ENCODE measurements around the gene CABLES2. TPM values are rescaled to one million over a fixed set of nuclear protein-coding genes. Genes with fewer than 3 reads are reported as not detected.

CABLES2 gene
- total RNA-seq, 1 experiment from 2014 or later: 7.5 TPM

GRCh38 chr20:62386383-62387218, 20.5 kb downstream of the CABLES2 start, which contains the start of gene RPS21:
RPS21 (plus strand) TSS chr20:62387103; CDS start chr20:62387339, 236 bp downstream.
- H3K36me3 Mint-ChIP-seq: peaks cover 32% of the 10 kb centered on the region
- TF ChIP-seq ETV6 (CRISPR knock-in tag; IDR thresholded peaks at IDR 0.05) (peak; percentile 89; the same call in 1 of the 2 replicates), FOXJ3 (CRISPR knock-in tag; IDR thresholded peaks at IDR 0.05; ENCODE audit: borderline replicate concordance) (no peak), HMGXB4 (CRISPR knock-in tag; IDR thresholded peaks at IDR 0.05) (peak; percentile 43; the same call in 1 of the 2 replicates), MAX (CRISPR knock-in tag; IDR thresholded peaks at IDR 0.05) (peak; percentile 88), PRDM15 (CRISPR knock-in tag; IDR thresholded peaks at IDR 0.05) (0 out of 2 replicates have a peak, but pooled peaks have one; percentile 37), NFYB (CRISPR knock-in tag; conservative IDR thresholded peaks at IDR 0.05; ENCODE audit: low read depth) (no peak; the same call in 1 of the 2 replicates), CTCF (IDR thresholded peaks at IDR 0.05) (no peak), SMAD3 (CRISPR knock-in tag; IDR thresholded peaks at IDR 0.05; ENCODE audit: borderline replicate concordance) (peak; percentile 53; the same call in 1 of the 2 replicates), PREB (CRISPR knock-in tag; IDR thresholded peaks at IDR 0.05; ENCODE audit: borderline replicate concordance) (0 out of 2 replicates have a peak, but pooled peaks have one; percentile 86), STAT6 (CRISPR knock-in tag; conservative IDR thresholded peaks at IDR 0.05; ENCODE audit: low read depth) (peak; percentile 88; the same call in 1 of the 2 replicates), GTF2I (CRISPR knock-in tag; conservative IDR thresholded peaks at IDR 0.05) (no peak), ATF6 (CRISPR knock-in tag; IDR thresholded peaks at IDR 0.05) (no peak), HMGA2 (CRISPR knock-in tag; IDR thresholded peaks at IDR 0.05) (no peak), ZNF512 (CRISPR knock-in tag; IDR thresholded peaks at IDR 0.05; ENCODE audit: borderline replicate concordance) (no peak), PRRX2 (CRISPR knock-in tag; IDR thresholded peaks at IDR 0.05) (no peak), ESRRA (CRISPR knock-in tag; IDR thresholded peaks at IDR 0.05; ENCODE audit: borderline replicate concordance) (peak; percentile 83; the same call in 1 of the 2 replicates), TEAD1 (CRISPR knock-in tag; IDR thresholded peaks at IDR 0.05) (peak; percentile 62; the same call in 1 of the 2 replicates)

More at GRCh38 chr20:62386383-62387218, 20.5 kb downstream of the CABLES2 start, which contains the start of gene RPS21:
- DNase-seq (ENCODE audit: low spot score) (peak; percentile 89), ATAC-seq (peak; percentile 48)
- H3K4me1 Mint-ChIP-seq: peaks cover 30% of the 10 kb centered on the region
- H3K4me3 Mint-ChIP-seq: peak within 1 kb of the TSS; percentile 89
- ChIA-PET CTCF (interaction anchor here (0.6 to 2.7 kb wide), 15 partner anchors 9 to 567 kb away, joined by 3 to 10 read pairs (median 4); partner anchors contain the start of gene ADRM1), POLR2A (interaction anchor here (0.6 to 1.9 kb wide), 5 partner anchors 14 to 598 kb away, joined by 3 to 11 read pairs (median 5); partner anchors contain the start of gene LAMA5)
- peaks cover 7% of the 10 kb centered on the region for H3K9me3 Mint-ChIP-seq
- no peaks in the 10 kb centered on the region for H3K27me3 Mint-ChIP-seq (ENCODE audit: low read depth)
- H3K27ac Mint-ChIP-seq: peak within 1 kb of the TSS; percentile 77
